Duodenal mucosa (tissue), 2 donors: Measurements from ENCODE around the gene MAP3K12.
"Not testable (repeated sequence)": the region's sequence is repeated elsewhere in the genome, so short reads cannot be mapped to it uniquely, and the experiment has no call there.

Source experiments
- H3K27ac ChIP-seq: one replicate; pipeline ENCODE4 v1.7.0; 2013; ENCODE audit warnings: low read depth, low read length
- H3K27me3 ChIP-seq, 2 donors: one replicate each; pipeline ENCODE4 v1.7.0; 2013; ENCODE audit warnings: low read length in 2 of 2, control low read depth in 1 of 2; ENCODE audit not compliant: insufficient read depth in 2 of 2, control insufficient read depth in 1 of 2
- H3K36me3 ChIP-seq, 2 donors: one replicate each; pipeline ENCODE4 v1.7.0; 2013; ENCODE audit warnings: low read length in 2 of 2, control low read depth in 1 of 2; ENCODE audit not compliant: insufficient read depth in 2 of 2, control insufficient read depth in 1 of 2
- H3K4me1 ChIP-seq, 2 donors: one replicate each; pipeline ENCODE4 v1.7.0; 2013; ENCODE audit warnings: low read length in 2 of 2, control low read depth in 1 of 2; ENCODE audit not compliant: insufficient read depth in 2 of 2, control insufficient read depth in 1 of 2
- H3K4me3 ChIP-seq, 2 donors: one replicate each; pipeline ENCODE4 v1.7.0; 2013; ENCODE audit warnings: low read length in 2 of 2, low read depth in 1 of 2
- H3K9ac ChIP-seq, 2 donors: one replicate each; pipeline ENCODE4 v1.7.0; 2013; ENCODE audit warnings: low read length in 2 of 2, low read depth in 1 of 2
- H3K9me3 ChIP-seq, 2 donors: one replicate each; pipeline ENCODE4 v1.7.0; 2013; ENCODE audit warnings: low read length in 2 of 2, control low read depth in 1 of 2; ENCODE audit not compliant: control insufficient read depth in 1 of 2

Gene MAP3K12

GRCh38 chr12:53443955-53444354, 55.3 kb downstream of the MAP3K12 start:
- no peaks in the 10 kb centered on the region for H3K27me3 ChIP-seq
- H3K9me3 ChIP-seq, result no peaks in the 10 kb centered on the region
- H3K4me3 ChIP-seq, result peak overlapping the region; percentile 59 to 96
- peak overlapping the region; percentile 60 to 63 for H3K9ac ChIP-seq
- H3K36me3 ChIP-seq, result peaks cover 10 to 39% of the 10 kb centered on the region in 2 donors
- H3K4me1 ChIP-seq, result peaks cover 11 to 28% of the 10 kb centered on the region in 2 donors
- peak overlapping the region; percentile 52 for H3K27ac ChIP-seq

- Histone ChIP-seq H3K4me1 (peaks cover 11 to 28% of the 10 kb centered on the region in 2 donors), H3K27ac (peak within 1 kb of the TSS; percentile 82), H3K36me3 (peaks cover 7 to 19% of the 10 kb centered on the region in 2 donors), H3K9me3 (no peaks in the 10 kb centered on the region), H3K27me3 (no peaks in the 10 kb centered on the region), H3K9ac (peak within 1 kb of the TSS; percentile 97 to 99), H3K4me3 (peak within 1 kb of the TSS; percentile 96 to 97)
Observed at GRCh38 chr12:53441040-53441833, 58.0 kb downstream of the MAP3K12 start, which contains the start of gene PRR13. TSS of gene PRR13 (plus strand) at chr12:53441734. CDS start at chr12:53442715, 981 bp downstream.

- not testable (repeated sequence) for H3K27me3 ChIP-seq, H3K9me3 ChIP-seq, H3K9ac ChIP-seq, H3K36me3 ChIP-seq, H3K27ac ChIP-seq, H3K4me3 ChIP-seq
- H3K4me1 ChIP-seq, result peaks cover 5 to 17% of the 10 kb centered on the region in 2 donors
Observed at GRCh38 chr12:53439582-53439981, 59.7 kb downstream of the MAP3K12 start.

- not testable (repeated sequence) for H3K9ac ChIP-seq, H3K27me3 ChIP-seq, H3K36me3 ChIP-seq, H3K9me3 ChIP-seq, H3K27ac ChIP-seq, H3K4me3 ChIP-seq, H3K4me1 ChIP-seq
Observed at GRCh38 chr12:53435326-53435725, 63.9 kb downstream of the MAP3K12 start.

- no peak overlapping the region for H3K27ac ChIP-seq
- no peak overlapping the region for H3K4me3 ChIP-seq
- H3K4me1 ChIP-seq, result peaks cover 7 to 10% of the 10 kb centered on the region in 2 donors
- H3K27me3 ChIP-seq, result no peaks in the 10 kb centered on the region
- H3K36me3 ChIP-seq, result no peaks in the 10 kb centered on the region
- no peaks in the 10 kb centered on the region for H3K9me3 ChIP-seq
- H3K9ac ChIP-seq, result no peak overlapping the region
Observed at GRCh38 chr12:53431187-53431586, 68.1 kb downstream of the MAP3K12 start.

- Histone ChIP-seq H3K4me3 (no peak overlapping the region), H3K36me3 (no peaks in the 10 kb centered on the region)
Observed at GRCh38 chr12:53430116-53430515, 69.1 kb downstream of the MAP3K12 start.

More at GRCh38 chr12:53430116-53430515, 69.1 kb downstream of the MAP3K12 start:
- H3K9ac ChIP-seq, result no peak overlapping the region
- no peaks in the 10 kb centered on the region for H3K9me3 ChIP-seq
- H3K27me3 ChIP-seq, result no peaks in the 10 kb centered on the region
- no peak overlapping the region for H3K27ac ChIP-seq
- H3K4me1 ChIP-seq, result peaks cover 7 to 10% of the 10 kb centered on the region in 2 donors
